Neural crest cell (in vitro differentiated cells): ENCODE data around the gene ZBTB9. TPM values are rescaled to one million over a fixed set of nuclear protein-coding genes. Genes with fewer than 3 reads are reported as not detected.

Experiments
- DNase-seq: peaks from one replicate; pipeline ENCODE4 v3.0.0; 2021; ENCODE audit warnings: low read depth, mixed read lengths, low spot score
- H3K27ac Mint-ChIP-seq: one replicate; pipeline ENCODE4 v1.8.0; 2021; ENCODE audit warnings: mild to moderate bottlenecking, mixed read lengths; ENCODE audit not compliant: unreplicated experiment
- H3K27me3 Mint-ChIP-seq: 2 replicates; pipeline ENCODE4 v1.8.0; 2021; ENCODE audit warnings: low read depth, mild to moderate bottlenecking, mixed read lengths
- H3K36me3 Mint-ChIP-seq: 2 replicates; pipeline ENCODE4 v1.8.0; 2021; ENCODE audit warnings: low read depth, mild to moderate bottlenecking, mixed read lengths
- H3K4me1 Mint-ChIP-seq: 2 replicates; pipeline ENCODE4 v1.8.0; 2021; ENCODE audit warnings: mixed read lengths
- H3K4me3 Mint-ChIP-seq: one replicate; pipeline ENCODE4 v1.8.0; 2021; ENCODE audit warnings: mild to moderate bottlenecking, mixed read lengths
- H3K9me3 Mint-ChIP-seq: 2 replicates; pipeline ENCODE4 v1.8.0; 2021; ENCODE audit warnings: mixed read lengths
- total RNA-seq: library from RNA; stranded (reverse); gene quantifications from 2 replicates; pipeline ENCODE4 v1.2.1, GENCODE V29; 2021
- TF ChIP-seq, protein P1 (sequence below): fragments of 200-600 bp; sonication (generic); conservative IDR thresholded peaks from 2 replicates; pipeline ENCODE4 v1.5.0; 2021; ENCODE audit warnings: antibody characterized with exemption, mild to moderate bottlenecking

The ZBTB9 gene
- total RNA-seq, 1 donor from 2014 or later: 21.1 TPM

GRCh38 chr6:33488339-33488738 lies 34.0 kb downstream of the ZBTB9 start:
- no peak for DNase-seq
- Mint-ChIP-seq H3K4me1 (no peaks in the 10 kb centered on the region), H3K4me3 (no peak overlapping the region), H3K27ac (peak overlapping the region; percentile 59), H3K36me3 (peaks cover 3% of the 10 kb centered on the region), H3K27me3 (peaks cover 13% of the 10 kb centered on the region), H3K9me3 (no peaks in the 10 kb centered on the region)
- TF ChIP-seq, protein P1, sequence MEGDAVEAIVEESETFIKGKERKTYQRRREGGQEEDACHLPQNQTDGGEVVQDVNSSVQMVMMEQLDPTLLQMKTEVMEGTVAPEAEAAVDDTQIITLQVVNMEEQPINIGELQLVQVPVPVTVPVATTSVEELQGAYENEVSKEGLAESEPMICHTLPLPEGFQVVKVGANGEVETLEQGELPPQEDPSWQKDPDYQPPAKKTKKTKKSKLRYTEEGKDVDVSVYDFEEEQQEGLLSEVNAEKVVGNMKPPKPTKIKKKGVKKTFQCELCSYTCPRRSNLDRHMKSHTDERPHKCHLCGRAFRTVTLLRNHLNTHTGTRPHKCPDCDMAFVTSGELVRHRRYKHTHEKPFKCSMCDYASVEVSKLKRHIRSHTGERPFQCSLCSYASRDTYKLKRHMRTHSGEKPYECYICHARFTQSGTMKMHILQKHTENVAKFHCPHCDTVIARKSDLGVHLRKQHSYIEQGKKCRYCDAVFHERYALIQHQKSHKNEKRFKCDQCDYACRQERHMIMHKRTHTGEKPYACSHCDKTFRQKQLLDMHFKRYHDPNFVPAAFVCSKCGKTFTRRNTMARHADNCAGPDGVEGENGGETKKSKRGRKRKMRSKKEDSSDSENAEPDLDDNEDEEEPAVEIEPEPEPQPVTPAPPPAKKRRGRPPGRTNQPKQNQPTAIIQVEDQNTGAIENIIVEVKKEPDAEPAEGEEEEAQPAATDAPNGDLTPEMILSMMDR: no peak

- Mint-ChIP-seq H3K27ac (no peak overlapping the region), H3K27me3 (peaks cover 13% of the 10 kb centered on the region), H3K36me3 (peaks cover 3% of the 10 kb centered on the region), H3K4me1 (no peaks in the 10 kb centered on the region), H3K4me3 (no peak overlapping the region), H3K9me3 (no peaks in the 10 kb centered on the region)
- TF ChIP-seq, protein P1: no peak
- DNase-seq: no peak
Observed at GRCh38 chr6:33490198-33490597, 35.8 kb downstream of the ZBTB9 start.

- TF ChIP-seq, protein P1: no peak
- Mint-ChIP-seq H3K27ac (no peak overlapping the region), H3K9me3 (no peaks in the 10 kb centered on the region), H3K4me3 (no peak overlapping the region), H3K27me3 (peaks cover 13% of the 10 kb centered on the region), H3K36me3 (peaks cover 3% of the 10 kb centered on the region), H3K4me1 (no peaks in the 10 kb centered on the region)
- no peak for DNase-seq
Observed at GRCh38 chr6:33490621-33491020, 36.2 kb downstream of the ZBTB9 start.

GRCh38 chr6:33492093-33492492 lies 37.7 kb downstream of the ZBTB9 start:
- peaks cover 9% of the 10 kb centered on the region for H3K27me3 Mint-ChIP-seq
- no peaks in the 10 kb centered on the region for H3K9me3 Mint-ChIP-seq
- H3K27ac Mint-ChIP-seq: no peak overlapping the region
- H3K4me1 Mint-ChIP-seq: no peaks in the 10 kb centered on the region
- H3K36me3 Mint-ChIP-seq: no peaks in the 10 kb centered on the region
- H3K4me3 Mint-ChIP-seq: no peak overlapping the region
- TF ChIP-seq, protein P1: no peak
- no peak for DNase-seq

- TF ChIP-seq, protein P1: no peak
- H3K4me3 Mint-ChIP-seq: no peak overlapping the region
- H3K4me1 Mint-ChIP-seq: no peaks in the 10 kb centered on the region
- no peaks in the 10 kb centered on the region for H3K36me3 Mint-ChIP-seq
- no peaks in the 10 kb centered on the region for H3K9me3 Mint-ChIP-seq
- no peaks in the 10 kb centered on the region for H3K27me3 Mint-ChIP-seq
- DNase-seq: no peak
- no peak overlapping the region for H3K27ac Mint-ChIP-seq
Observed at GRCh38 chr6:33497157-33497556, 42.8 kb downstream of the ZBTB9 start.

DNA sequence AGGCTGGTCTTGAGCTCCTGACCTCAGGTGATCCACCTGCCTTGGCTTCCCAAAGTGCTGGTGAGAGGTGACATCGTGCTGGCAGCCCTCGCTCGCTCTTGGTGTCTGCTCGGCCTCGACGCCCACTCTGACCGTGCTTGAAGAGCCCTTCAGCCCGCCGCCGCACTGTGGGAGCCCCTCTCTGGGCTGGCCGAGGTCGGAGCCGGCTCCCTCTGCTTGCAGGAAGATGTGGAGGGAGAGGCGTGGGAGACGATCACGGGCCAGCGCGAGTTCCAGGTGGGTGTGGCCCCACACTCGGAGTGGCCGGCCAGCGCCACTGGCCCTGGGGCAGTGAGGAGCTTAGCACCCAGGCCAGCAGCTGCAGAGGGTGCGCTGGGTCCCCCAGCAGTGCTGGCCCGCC lies 48.1 kb downstream of the ZBTB9 start:
- TF ChIP-seq, protein P1: no peak
- H3K4me3 Mint-ChIP-seq: no peak overlapping the region
- H3K27ac Mint-ChIP-seq: no peak overlapping the region
- H3K36me3 Mint-ChIP-seq: no peaks in the 10 kb centered on the region
- DNase-seq: no peak
- H3K27me3 Mint-ChIP-seq: no peaks in the 10 kb centered on the region
- H3K4me1 Mint-ChIP-seq: peaks cover 10% of the 10 kb centered on the region
- peaks cover 3% of the 10 kb centered on the region for H3K9me3 Mint-ChIP-seq
